Measurements from ENCODE around the gene MRFAP1.
"Not testable (repeated sequence)": the region's sequence is repeated elsewhere in the genome, so short reads cannot be mapped to it uniquely, and the experiment has no call there.

Gene MRFAP1

GRCh38 chr4:6672131-6672530 is 31.6 kb downstream of the MRFAP1 start:
- H3K4me3 ChIP-seq (ENCODE audit: low read depth, low read length) = no peak overlapping the region
- TF ChIP-seq, protein P1, sequence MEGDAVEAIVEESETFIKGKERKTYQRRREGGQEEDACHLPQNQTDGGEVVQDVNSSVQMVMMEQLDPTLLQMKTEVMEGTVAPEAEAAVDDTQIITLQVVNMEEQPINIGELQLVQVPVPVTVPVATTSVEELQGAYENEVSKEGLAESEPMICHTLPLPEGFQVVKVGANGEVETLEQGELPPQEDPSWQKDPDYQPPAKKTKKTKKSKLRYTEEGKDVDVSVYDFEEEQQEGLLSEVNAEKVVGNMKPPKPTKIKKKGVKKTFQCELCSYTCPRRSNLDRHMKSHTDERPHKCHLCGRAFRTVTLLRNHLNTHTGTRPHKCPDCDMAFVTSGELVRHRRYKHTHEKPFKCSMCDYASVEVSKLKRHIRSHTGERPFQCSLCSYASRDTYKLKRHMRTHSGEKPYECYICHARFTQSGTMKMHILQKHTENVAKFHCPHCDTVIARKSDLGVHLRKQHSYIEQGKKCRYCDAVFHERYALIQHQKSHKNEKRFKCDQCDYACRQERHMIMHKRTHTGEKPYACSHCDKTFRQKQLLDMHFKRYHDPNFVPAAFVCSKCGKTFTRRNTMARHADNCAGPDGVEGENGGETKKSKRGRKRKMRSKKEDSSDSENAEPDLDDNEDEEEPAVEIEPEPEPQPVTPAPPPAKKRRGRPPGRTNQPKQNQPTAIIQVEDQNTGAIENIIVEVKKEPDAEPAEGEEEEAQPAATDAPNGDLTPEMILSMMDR (IDR thresholded peaks at IDR 0.05; ENCODE audit: low read depth, low read length) = no peak

GRCh38 chr4:6672541-6673190 is 32.2 kb downstream of the MRFAP1 start:
- not testable (repeated sequence) for H3K4me3 ChIP-seq (ENCODE audit: low read depth, low read length)

GRCh38 chr4:6673191-6673659 is 32.7 kb downstream of the MRFAP1 start:
- H3K4me3 ChIP-seq (ENCODE audit: low read depth, low read length) = peak overlapping the region; percentile 73

DNA sequence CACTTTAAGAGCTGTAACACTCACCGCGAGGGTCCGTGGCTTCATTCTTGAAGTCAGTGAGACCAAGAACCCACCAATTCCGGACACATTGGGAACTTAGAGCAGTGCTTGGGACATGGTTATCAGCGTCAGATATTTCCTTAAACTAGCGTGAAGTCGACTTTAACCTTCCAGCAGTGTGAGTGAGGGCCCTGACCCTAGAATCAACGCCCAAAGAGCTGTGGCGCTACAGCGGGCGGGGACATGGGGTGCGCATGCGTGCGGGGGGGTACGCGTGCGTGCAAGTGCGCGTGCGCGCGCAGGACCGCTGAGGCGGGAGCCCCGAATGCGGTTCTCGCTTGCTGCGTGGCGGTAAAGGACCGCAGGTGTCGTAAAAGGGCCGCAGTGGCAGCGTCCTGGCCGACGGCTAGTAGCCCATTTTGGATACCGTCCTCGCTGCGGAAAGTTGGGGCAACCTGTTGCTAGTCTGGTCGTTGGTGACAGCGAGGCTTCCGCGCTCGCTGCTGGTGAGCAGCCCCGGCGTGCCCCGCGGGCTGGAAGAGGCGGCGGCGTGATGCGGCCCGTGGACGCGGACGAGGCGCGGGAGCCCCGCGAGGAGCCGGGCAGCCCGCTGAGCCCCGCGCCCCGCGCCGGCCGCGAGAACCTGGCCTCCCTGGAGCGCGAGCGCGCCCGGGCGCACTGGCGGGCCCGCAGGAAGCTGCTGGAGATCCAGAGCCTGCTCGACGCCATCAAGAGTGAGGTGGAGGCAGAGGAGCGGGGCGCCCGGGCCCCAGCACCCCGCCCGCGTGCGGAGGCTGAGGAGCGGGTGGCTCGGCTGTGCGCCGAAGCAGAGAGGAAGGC is 33.4 kb downstream of the MRFAP1 start:
- peak overlapping the region; percentile 73 for H3K4me3 ChIP-seq (ENCODE audit: low read depth, low read length)
- TF ChIP-seq, protein P1 (IDR thresholded peaks at IDR 0.05; ENCODE audit: low read depth, low read length) = no peak

- H3K4me3 ChIP-seq (ENCODE audit: low read depth, low read length) = peak overlapping the region; percentile 73
- TF ChIP-seq, protein P1 (IDR thresholded peaks at IDR 0.05; ENCODE audit: low read depth, low read length) = no peak
Measured at GRCh38 chr4:6674500-6675149, 34.1 kb downstream of the MRFAP1 start.

DNA sequence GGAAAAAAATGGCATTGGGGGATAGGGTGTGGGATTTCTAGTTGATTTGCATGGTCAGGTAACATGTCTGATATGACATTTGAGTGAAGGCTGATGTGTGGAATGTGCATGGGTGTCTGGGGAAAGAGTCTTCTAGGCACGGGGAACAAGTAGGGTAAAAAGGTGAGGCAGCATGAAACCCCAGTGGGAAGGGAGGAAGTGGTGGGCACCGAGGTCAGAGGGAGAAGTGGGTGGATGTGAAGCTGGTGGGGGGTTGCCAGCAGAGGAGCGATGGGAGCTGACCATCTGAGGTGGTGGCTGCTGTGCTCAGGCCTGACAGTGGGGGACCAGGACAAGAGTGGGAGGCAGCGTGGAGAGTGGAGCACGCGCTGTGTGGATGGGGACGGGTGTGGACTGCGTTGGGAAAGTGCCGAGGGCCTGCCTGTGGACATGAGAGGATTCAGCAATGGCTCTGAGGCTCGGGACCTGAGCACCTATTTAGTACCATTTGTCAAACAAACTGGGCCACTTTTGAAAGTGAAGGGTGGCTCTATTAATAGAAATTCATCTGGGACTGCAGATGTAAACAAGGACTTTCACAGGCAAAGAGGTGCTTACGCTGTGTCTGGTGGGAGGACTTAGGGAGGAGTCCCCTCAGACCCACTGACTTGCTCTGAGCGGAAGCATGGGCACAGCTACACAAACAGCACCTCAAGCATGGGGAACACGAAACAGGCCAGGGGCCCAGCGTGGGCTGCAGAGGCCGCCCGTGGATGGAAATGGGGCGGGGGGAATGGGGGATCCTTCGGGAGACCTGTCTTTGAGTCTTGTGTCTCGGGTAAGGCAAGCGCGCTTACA is 36.5 kb downstream of the MRFAP1 start:
- H3K4me3 ChIP-seq (ENCODE audit: low read depth, low read length) = no peak overlapping the region
- TF ChIP-seq, protein P1 (IDR thresholded peaks at IDR 0.05; ENCODE audit: low read depth, low read length) = no peak

- TF ChIP-seq, protein P1 (IDR thresholded peaks at IDR 0.05; ENCODE audit: low read depth, low read length) = no peak
- no peak overlapping the region for H3K4me3 ChIP-seq (ENCODE audit: low read depth, low read length)
Measured at GRCh38 chr4:6680372-6681034, 40.0 kb downstream of the MRFAP1 start.
